ENCODE data around the gene RRAGD. TPM values are rescaled to one million over a fixed set of nuclear protein-coding genes. Genes with fewer than 3 reads are reported as not detected.

Gene RRAGD
- polyA plus RNA-seq, 1 experiment, result not detected

DNA sequence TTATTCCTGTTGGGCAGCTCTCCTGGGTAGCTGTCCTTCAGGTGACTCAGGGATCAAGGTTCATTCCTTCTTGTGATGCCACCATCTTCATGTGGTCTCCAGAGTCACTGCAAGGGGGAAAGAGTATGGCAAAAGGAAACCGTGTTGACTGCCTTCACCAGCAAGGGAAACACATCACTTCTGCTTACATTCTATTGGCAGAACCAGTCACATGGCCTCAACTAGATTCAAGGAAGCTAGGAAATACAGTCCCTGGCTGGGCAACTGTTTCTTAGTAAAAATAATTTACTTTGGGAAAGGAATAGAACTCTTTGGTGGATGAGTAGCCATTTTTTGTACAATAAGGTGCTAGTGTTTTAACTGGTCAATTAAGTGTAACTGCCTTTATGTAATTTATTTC lies 26.2 kb upstream of the RRAGD start:
- DNase-seq (ENCODE audit: low read depth, low spot score), result no peak
- ChIA-PET CTCF (interaction anchor here (0.7 to 0.9 kb wide), 2 partner anchors 66 to 507 kb away, joined by 3 read pairs; no protein-coding TSS in a partner anchor), POLR2A (no interaction called here)
- Histone ChIP-seq H3K27me3 (ENCODE audit: control insufficient read depth, insufficient read depth, low read length) (peaks cover 17% of the 10 kb centered on the region), H3K9me3 (ENCODE audit: control insufficient read depth, insufficient read depth, low read length) (peaks cover 4% of the 10 kb centered on the region; the same call in 1 of the 2 replicates), H3K4me3 (ENCODE audit: low read depth, low read length) (no peak overlapping the region), H3K27ac (ENCODE audit: low read depth, low read length) (no peak overlapping the region)
- TF ChIP-seq, protein P1, sequence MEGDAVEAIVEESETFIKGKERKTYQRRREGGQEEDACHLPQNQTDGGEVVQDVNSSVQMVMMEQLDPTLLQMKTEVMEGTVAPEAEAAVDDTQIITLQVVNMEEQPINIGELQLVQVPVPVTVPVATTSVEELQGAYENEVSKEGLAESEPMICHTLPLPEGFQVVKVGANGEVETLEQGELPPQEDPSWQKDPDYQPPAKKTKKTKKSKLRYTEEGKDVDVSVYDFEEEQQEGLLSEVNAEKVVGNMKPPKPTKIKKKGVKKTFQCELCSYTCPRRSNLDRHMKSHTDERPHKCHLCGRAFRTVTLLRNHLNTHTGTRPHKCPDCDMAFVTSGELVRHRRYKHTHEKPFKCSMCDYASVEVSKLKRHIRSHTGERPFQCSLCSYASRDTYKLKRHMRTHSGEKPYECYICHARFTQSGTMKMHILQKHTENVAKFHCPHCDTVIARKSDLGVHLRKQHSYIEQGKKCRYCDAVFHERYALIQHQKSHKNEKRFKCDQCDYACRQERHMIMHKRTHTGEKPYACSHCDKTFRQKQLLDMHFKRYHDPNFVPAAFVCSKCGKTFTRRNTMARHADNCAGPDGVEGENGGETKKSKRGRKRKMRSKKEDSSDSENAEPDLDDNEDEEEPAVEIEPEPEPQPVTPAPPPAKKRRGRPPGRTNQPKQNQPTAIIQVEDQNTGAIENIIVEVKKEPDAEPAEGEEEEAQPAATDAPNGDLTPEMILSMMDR (IDR thresholded peaks at IDR 0.05; ENCODE audit: low read depth, low read length), result no peak

DNA sequence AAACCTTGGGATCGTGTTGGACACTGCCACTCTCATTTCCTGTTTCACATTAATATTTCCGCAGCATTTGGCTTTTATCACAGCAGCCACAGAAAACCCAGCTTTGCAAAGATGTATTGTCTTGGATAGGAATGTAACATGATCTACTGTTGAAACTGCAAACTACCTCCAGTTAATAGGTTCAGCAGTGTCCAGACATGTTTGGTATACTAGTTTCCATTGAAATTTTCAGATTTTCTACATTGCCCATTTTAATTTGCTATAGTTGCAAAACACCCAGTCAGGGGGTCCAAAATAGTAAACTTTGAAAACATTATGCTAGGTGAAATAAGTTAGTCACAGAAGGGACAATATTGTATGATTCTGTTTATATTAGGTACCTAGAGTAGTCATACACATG lies 24.2 kb upstream of the RRAGD start:
- ChIA-PET POLR2A (no interaction called here), CTCF (no interaction called here)
- TF ChIP-seq, protein P1 (IDR thresholded peaks at IDR 0.05; ENCODE audit: low read depth, low read length), result no peak
- Histone ChIP-seq H3K27me3 (ENCODE audit: control insufficient read depth, insufficient read depth, low read length) (peaks cover 21% of the 10 kb centered on the region), H3K27ac (ENCODE audit: low read depth, low read length) (no peak overlapping the region), H3K9me3 (ENCODE audit: control insufficient read depth, insufficient read depth, low read length) (peaks cover 4% of the 10 kb centered on the region; the same call in 1 of the 2 replicates), H3K4me3 (ENCODE audit: low read depth, low read length) (no peak overlapping the region)
- DNase-seq (ENCODE audit: low read depth, low spot score), result no peak

DNA sequence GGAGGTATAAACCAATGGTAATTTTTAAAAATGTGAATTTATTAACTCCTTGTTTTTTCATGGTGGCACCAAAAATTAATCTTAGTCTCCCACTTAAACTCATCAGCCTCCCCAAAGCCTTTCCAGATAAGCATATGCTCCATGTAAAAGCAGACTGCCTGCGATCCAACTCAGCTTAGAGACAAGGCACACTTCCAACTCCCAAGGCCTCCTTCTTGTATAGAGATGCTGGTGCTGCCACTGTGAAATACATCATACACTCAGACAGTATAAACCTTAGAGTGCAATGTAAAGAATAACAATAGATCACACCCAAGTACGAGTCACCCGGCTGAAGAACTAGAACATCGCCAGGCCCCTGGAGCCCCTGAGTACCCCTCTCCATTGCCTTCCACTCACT lies 22.9 kb upstream of the RRAGD start:
- Histone ChIP-seq H3K4me3 (ENCODE audit: low read depth, low read length) (no peak overlapping the region), H3K27ac (ENCODE audit: low read depth, low read length) (no peak overlapping the region), H3K27me3 (ENCODE audit: control insufficient read depth, insufficient read depth, low read length) (peaks cover 21% of the 10 kb centered on the region), H3K9me3 (ENCODE audit: control insufficient read depth, insufficient read depth, low read length) (peaks cover 4% of the 10 kb centered on the region; the same call in 1 of the 2 replicates)
- ChIA-PET POLR2A (no interaction called here), CTCF (no interaction called here)
- DNase-seq (ENCODE audit: low read depth, low spot score), result no peak
- TF ChIP-seq, protein P1 (IDR thresholded peaks at IDR 0.05; ENCODE audit: low read depth, low read length), result no peak

DNA sequence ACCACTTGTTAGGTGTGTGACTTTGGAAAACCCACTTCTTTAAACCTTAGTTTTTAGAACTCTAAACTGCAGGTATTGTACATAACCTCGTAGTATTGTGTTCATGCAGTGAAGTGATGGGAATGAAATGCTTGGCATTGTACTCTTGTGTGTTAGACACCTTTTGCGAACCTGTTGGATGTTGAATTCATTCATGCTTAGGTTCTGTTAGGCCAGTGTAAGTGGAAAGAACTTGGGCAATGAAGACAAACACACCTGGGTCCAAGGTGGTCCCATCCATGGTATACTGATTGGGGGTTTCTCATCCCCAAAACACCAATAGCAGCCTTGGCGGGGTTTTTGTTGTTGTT lies 22.1 kb upstream of the RRAGD start:
- peaks cover 21% of the 10 kb centered on the region for H3K27me3 ChIP-seq (ENCODE audit: control insufficient read depth, insufficient read depth, low read length)
- H3K27ac ChIP-seq (ENCODE audit: low read depth, low read length), result no peak overlapping the region
- no peak for DNase-seq (ENCODE audit: low read depth, low spot score)
- no peak overlapping the region for H3K4me3 ChIP-seq (ENCODE audit: low read depth, low read length)
- H3K9me3 ChIP-seq (ENCODE audit: control insufficient read depth, insufficient read depth, low read length), result peaks cover 4% of the 10 kb centered on the region; the same call in 1 of the 2 replicates
- TF ChIP-seq, protein P1 (IDR thresholded peaks at IDR 0.05; ENCODE audit: low read depth, low read length), result no peak
- ChIA-PET POLR2A (no interaction called here), CTCF (interaction anchor here (0.7 to 0.8 kb wide), 2 partner anchors 9 to 354 kb away, joined by 3 read pairs; no protein-coding TSS in a partner anchor)

DNA sequence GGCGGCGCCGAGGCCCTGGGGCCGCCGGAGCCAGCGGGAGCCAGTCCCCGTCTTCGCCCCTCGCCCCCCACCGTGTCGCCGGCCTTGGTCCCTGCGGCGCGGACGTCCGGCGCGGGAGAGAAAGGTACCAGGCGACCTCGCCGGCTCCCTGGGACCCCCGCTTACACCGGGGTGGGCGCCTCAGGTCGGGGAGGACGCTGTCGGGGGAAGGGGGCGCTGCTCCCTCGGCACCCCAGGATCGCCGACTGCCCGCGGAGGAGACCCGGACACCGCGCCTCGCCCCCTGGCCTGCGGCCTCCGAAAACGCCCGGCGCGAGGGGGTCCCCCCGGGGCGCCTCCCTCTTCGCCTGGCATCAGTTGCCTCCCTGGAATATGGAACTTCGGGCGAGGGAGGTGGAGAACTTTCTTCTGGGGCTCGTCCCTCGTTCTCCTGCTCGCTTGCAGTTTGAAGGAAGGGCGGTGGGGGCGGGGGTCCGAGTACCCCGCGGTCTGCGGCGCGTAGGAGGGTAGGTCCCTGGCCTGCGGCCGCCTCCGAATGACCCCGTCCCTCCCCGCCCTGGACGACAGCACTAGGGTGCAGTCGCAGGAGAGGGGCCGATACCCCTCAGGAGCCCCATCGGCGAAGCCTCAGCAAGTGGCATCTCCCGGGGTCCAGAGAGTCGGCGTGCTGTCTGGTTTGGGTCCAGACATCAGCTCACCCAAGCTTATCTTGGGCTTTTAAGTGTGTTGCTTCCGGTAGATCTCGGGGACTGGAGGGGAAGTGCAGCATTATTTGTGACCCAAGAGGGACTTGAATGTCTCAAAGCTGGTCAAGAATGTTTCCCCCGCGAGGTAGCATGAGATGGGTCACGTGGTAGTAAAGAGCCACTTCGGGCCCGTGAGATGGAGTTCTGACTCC lies 21.4 kb upstream of the RRAGD start:
- no peak for DNase-seq (ENCODE audit: low read depth, low spot score)
- H3K27me3 ChIP-seq (ENCODE audit: control insufficient read depth, insufficient read depth, low read length), result peaks cover 21% of the 10 kb centered on the region
- TF ChIP-seq, protein P1 (IDR thresholded peaks at IDR 0.05; ENCODE audit: low read depth, low read length), result no peak
- peaks cover 4% of the 10 kb centered on the region; the same call in 1 of the 2 replicates for H3K9me3 ChIP-seq (ENCODE audit: control insufficient read depth, insufficient read depth, low read length)
- ChIA-PET CTCF (interaction anchor here (0.7 to 1.4 kb wide), 4 partner anchors 10 to 354 kb away, joined by 3 to 11 read pairs (median 4); no protein-coding TSS in a partner anchor), POLR2A (no interaction called here)
- H3K4me3 ChIP-seq (ENCODE audit: low read depth, low read length), result peak overlapping the region; percentile 36
- no peak overlapping the region for H3K27ac ChIP-seq (ENCODE audit: low read depth, low read length)
